ENCODE data around the gene RAB1B. TPM values are rescaled to one million over a fixed set of nuclear protein-coding genes. Genes with fewer than 3 reads are reported as not detected.
"Not testable (repeated sequence)": the region's sequence is repeated elsewhere in the genome, so short reads cannot be mapped to it uniquely, and the experiment has no call there.

The RAB1B gene
- total RNA-seq, 1 experiment from 2014 or later = 55.6 TPM

DNA sequence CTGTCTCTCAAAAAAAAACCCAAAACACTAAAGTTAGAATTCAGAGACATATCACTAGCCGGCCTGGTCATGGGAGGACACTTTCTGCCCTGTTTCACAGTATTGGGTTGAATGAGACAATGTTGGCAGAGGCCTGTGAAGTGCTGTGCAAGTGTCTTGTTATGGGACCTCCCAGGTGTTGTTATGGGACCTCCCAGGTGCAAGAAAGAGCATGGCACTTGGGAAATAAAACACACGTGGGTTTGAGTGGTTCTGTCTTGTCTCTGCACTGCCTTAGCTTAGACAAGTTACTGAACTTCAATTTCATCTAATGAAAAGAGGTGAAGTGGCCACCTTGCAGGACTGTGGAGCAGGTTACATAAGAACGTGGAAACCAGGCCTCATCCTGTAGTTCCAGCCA lies 28.9 kb upstream of the RAB1B start:
- DNase-seq (ENCODE audit: extremely low read depth, low read depth) = no peak

DNA sequence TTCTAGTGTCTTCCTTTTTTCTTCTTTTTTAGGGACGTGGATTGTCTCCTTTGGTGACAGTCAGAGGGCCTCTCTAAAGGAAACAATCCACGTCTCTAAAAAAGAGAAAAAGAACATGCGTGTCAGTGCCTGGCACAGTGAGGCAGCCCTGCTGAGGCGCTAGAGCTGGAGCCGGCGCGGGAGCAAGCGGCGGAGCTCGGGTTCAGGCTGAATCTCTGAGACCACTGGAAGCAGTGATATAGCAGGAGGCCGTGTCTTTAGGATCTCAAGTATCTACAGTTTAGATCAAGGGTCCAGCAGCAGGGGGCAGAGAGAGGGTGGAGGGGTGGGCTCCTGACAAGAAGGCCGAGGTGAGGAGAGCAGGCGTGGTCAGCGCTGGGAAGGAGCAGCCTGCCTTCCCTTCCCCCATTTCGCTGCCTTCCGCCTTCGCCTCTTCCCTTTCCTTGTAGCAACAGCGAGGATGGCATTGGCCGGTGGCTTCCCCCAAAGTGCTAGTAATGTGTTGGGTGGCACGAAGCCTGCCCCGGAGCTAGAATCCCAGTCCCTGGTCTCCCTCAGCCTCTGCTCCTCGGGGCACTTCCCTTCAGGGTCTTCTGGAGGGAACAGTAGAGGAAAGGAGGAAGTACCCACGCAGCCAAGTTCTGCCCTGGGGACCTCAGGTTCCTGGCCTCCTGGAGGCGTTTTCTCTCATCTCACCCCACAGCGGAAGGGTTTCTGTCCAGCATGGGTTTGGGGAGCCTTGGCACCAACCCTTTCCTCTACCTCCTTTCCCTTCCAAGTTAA lies 28.2 kb upstream of the RAB1B start:
- DNase-seq (ENCODE audit: extremely low read depth, low read depth) = no peak

DNA sequence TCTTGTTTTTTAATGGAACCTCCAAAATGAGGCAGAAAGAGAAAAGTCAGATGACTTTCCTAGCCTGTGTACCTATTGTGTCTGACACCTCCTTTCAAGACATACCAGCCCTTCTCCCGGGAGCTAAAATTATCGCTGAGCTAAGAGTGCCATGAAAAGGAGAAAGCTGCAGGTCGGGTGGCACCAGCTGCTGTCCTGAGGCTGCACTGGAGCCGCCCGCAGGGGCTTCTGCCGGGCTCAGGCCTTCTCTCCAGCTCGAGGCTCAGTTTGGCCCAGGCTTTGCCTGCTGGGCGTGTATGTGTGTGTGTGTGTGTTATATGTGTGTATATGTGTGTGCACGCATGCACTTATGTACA lies 27.7 kb upstream of the RAB1B start:
- no peak for DNase-seq (ENCODE audit: extremely low read depth, low read depth)

GRCh38 chr11:66242095-66242765 lies 26.2 kb upstream of the RAB1B start:
- no peak for DNase-seq (ENCODE audit: extremely low read depth, low read depth)

DNA sequence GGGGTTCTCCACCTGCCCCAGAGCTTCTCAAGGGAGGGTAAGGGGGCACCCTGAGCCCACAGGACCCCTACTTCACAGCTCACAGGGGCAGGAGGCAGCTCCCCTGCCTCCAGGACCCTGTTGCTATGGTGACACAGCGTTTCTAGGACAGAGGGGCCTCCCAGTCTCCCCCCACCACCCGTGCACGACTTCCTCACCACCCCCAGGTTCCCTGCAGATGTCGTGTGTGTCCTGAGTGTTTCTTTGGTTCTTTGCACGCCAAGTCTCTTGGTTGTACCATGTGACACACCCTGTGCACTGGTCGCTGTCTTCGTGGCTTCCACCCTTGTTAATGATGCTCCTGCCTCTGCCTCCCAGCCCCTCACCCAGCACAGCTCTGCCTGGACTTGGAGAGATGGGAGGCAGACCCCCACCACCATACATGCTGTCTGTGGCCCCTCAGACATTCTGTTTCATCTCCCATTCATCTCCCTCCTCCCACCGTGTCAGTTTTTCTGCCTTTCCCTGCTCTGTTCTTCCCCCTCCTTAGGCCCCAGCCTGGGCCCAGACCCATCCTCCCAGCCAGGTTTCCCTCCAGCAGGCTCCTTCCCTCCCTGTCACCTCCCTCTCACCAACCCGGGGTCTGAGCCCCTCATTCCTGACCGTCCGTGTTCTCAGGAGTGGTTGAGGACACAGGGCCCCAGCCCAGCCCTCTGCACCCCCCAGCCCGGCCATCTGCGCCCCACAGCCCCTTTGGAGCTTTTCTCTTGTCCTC lies 24.5 kb upstream of the RAB1B start:
- DNase-seq (ENCODE audit: extremely low read depth, low read depth) = no peak

DNA sequence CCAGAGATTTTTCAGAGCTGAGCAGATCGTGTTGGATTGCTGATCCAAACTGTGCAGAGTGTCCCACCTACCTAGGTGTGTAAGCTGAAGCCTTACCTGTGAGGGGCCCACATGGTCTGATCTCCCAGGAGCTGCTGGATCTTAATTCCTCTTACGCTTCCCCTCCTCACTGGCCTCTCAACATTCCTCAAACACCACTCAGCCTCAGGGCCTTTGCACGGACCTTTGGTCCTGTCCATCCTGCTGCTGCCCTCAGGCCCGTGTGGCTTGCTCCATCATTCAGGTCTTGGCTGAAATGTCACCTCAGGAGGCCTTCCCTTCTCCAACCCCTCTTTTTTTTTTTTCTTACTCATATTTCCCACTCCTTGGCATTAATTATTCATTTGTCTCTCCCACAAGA lies 21.1 kb upstream of the RAB1B start:
- DNase-seq (ENCODE audit: extremely low read depth, low read depth) = no peak

GRCh38 chr11:66247801-66248200 lies 20.6 kb upstream of the RAB1B start:
- no peak for DNase-seq (ENCODE audit: extremely low read depth, low read depth)

DNA sequence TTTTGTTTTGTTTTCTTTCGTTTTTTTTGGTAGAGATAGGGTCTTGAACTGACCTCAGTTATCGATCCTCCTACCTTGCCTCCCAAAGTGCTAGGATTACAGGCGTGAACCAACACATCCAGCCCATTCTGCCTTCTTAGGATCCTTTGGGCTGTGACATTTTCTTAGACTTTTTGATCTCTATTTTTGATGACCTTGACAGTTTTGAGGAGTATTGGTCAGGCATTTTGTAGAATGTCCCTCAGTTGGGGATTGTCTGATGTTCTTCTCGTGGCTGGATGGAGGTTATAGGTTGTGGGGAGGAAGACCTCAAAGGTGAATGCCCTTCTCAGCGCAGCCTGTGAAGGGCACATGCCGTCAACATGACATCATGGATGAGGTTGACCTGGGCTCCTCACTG lies 19.5 kb upstream of the RAB1B start:
- no peak for DNase-seq (ENCODE audit: extremely low read depth, low read depth)

DNA sequence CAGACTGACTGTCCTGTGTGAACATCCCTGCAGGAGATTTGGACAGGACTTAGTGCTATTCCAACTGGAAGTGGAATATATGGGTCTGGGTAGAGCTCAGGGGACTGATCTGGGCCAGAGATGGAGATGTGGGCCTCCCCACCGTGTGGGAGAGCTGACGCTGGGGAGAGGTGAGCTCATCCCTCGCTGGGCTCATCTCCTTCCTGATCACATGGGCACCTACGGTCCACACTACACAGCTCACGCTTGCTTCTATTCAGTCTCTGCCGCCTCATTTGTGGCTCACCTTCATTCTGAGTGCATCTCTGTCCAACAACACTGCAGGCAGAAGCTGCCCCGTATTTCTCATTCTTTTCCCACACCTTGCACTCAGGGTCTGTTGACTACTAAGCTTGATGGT lies 16.6 kb upstream of the RAB1B start:
- DNase-seq (ENCODE audit: extremely low read depth, low read depth) = no peak

DNA sequence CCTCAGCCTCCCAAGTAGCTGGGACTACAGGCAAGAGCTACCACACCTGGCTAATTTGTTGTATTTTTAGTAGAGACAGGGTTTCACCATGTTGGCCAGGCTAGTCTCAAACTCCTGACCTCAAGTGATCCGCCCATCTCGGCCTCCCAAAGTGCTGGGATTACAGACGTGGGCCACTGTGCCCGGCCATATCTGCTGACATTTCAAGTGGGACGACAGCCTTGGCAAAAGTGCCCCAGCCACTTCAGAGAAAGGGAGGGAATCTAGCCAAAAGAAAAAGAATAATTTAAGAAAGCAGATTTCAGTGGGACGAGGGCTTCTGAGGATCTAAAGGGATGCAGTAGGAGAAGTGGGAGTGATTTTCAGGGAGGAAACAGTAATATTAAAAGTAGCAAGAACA lies 15.4 kb upstream of the RAB1B start:
- not testable (repeated sequence) for DNase-seq (ENCODE audit: extremely low read depth, low read depth)

GRCh38 chr11:66258473-66258893 lies 10.0 kb upstream of the RAB1B start:
- DNase-seq (ENCODE audit: extremely low read depth, low read depth) = no peak

GRCh38 chr11:66259225-66259624 lies 9.2 kb upstream of the RAB1B start:
- DNase-seq (ENCODE audit: extremely low read depth, low read depth) = no peak

GRCh38 chr11:66259956-66260355 lies 8.5 kb upstream of the RAB1B start:
- DNase-seq (ENCODE audit: extremely low read depth, low read depth) = no peak

- no peak for DNase-seq (ENCODE audit: extremely low read depth, low read depth)
These were observed 6.9 kb upstream of the RAB1B start for GRCh38 chr11:66261578-66261977.

- DNase-seq (ENCODE audit: extremely low read depth, low read depth) = no peak
These were observed 6.2 kb upstream of the RAB1B start for GRCh38 chr11:66262191-66262590.

GRCh38 chr11:66262696-66263095 lies 5.7 kb upstream of the RAB1B start:
- DNase-seq (ENCODE audit: extremely low read depth, low read depth) = no peak

GRCh38 chr11:66263231-66263630 lies 5.2 kb upstream of the RAB1B start:
- DNase-seq (ENCODE audit: extremely low read depth, low read depth) = no peak

DNA sequence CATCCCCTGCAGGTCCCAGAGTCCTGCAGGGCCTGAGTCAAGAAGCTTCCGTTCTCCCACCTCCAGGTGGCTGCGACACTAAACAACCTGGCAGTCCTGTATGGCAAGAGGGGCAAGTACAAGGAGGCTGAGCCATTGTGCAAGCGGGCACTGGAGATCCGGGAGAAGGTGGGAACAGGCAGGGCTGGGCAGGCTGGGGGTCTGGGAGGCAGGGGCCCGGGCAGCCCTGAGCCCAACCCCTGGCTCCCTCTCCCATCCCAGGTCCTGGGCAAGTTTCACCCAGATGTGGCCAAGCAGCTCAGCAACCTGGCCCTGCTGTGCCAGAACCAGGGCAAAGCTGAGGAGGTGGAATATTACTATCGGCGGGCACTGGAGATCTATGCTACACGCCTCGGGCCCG lies 4.7 kb upstream of the RAB1B start:
- DNase-seq (ENCODE audit: extremely low read depth, low read depth) = no peak

DNA sequence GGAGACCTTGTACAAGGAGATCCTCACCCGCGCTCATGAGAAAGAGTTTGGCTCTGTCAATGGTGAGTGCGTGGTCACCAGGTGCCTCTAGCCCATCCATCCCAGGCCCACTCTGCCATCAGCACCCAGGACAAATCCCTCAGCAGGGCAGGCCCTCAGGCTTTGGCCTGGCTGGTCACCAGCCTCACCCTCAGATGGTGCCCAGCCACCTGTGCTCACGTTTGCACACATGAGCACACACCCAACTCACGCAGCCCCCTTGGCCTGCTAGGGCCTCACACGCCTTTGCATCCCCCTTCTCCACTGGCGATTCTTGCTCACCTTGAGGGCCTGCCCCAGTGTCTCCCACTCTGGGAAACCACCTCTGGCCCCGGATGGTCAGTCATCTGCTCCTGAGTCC lies 4.1 kb upstream of the RAB1B start:
- DNase-seq (ENCODE audit: extremely low read depth, low read depth) = no peak

- DNase-seq (ENCODE audit: extremely low read depth, low read depth) = no peak
These were observed 3.5 kb upstream of the RAB1B start for GRCh38 chr11:66264914-66265313.

DNA sequence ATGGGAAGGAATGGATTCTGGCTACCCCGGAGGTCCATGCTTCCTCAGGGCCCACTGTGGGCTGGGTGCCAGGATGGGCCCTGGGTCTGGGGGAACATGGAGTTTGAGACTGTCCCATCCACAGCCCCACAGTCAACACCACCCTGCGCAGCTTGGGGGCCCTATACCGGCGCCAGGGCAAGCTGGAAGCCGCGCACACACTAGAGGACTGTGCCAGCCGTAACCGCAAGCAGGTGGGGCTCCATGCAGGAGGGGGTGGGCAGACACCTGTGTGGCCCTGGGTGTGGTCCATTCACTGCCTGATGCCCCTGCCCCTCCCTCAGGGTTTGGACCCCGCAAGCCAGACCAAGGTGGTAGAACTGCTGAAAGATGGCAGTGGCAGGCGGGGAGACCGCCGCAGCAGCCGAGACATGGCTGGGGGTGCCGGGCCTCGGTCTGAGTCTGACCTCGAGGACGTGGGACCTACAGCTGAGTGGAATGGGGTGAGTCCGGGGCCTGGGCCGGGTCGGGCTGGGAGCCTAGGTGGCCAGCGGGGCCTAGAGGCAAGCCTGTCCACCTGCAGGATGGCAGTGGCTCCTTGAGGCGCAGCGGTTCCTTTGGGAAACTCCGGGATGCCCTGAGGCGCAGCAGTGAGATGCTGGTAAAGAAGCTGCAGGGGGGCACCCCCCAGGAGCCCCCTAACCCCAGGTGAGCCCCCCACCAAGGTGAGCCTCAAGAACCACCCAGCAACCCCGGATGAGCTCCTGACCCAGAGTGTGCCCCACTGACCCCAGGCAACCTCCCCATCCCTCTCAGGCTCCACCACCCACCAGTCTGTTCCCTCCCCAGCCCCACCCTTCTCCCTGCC lies 2.7 kb upstream of the RAB1B start:
- DNase-seq (ENCODE audit: extremely low read depth, low read depth) = no peak

All from NCI-H460 (cell line).